Right hindlimb (tissue), 1 donor: Measurements from ENCODE around the gene NAT14.
"Not testable (repeated sequence)": the region's sequence is repeated elsewhere in the genome, so short reads cannot be mapped to it uniquely, and the experiment has no call there.

Source experiments
- DNase-seq: peaks from one replicate; pipeline ENCODE4 v3.0.0-alpha.2; 2018

Gene NAT14

GRCh38 chr19:55487924-55488687 lies 3.1 kb downstream of the NAT14 start, which contains the start of gene SSC5D:
Gene SSC5D, plus strand, starts transcription at chr19:55488436. Its CDS starts 154 bp downstream, at chr19:55488590.
- peak; percentile 87 for DNase-seq

DNA sequence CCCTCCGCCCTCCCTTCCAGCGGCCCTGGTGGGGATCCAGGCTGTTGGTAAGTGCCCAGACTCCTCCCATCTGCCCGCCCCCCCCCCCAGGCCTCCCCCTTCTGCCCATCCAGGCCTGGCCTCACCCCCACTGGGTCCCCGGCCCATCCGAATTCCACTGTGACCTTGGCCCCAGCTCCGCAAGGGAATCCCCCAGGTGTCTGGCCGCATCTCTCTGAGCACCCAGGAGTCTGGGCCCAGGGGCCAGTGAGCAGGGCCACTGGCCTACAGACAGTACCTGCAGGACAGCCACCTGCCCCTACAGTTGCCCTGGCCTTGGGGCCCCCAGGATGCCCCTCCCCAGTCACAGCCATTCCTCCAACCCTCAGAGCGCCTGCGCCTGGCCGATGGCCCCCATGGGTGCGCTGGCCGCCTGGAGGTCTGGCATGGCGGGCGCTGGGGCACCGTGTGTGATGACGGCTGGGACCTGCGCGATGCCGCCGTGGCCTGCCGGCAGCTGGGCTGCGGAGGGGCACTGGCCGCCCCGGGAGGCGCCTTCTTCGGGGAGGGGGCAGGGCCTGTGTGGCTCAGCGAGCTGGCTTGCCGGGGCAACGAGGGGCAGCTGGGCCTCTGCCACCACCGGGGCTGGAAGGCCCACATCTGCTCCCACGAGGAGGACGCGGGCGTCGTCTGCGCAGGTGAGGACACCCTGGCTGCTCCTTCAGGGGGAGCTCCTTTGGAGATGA lies 4.2 kb downstream of the NAT14 start:
- DNase-seq: peak; percentile 83

GRCh38 chr19:55489711-55490477 lies 4.9 kb downstream of the NAT14 start:
- DNase-seq: no peak

GRCh38 chr19:55490478-55491432 lies 5.8 kb downstream of the NAT14 start:
- DNase-seq: no peak

DNA sequence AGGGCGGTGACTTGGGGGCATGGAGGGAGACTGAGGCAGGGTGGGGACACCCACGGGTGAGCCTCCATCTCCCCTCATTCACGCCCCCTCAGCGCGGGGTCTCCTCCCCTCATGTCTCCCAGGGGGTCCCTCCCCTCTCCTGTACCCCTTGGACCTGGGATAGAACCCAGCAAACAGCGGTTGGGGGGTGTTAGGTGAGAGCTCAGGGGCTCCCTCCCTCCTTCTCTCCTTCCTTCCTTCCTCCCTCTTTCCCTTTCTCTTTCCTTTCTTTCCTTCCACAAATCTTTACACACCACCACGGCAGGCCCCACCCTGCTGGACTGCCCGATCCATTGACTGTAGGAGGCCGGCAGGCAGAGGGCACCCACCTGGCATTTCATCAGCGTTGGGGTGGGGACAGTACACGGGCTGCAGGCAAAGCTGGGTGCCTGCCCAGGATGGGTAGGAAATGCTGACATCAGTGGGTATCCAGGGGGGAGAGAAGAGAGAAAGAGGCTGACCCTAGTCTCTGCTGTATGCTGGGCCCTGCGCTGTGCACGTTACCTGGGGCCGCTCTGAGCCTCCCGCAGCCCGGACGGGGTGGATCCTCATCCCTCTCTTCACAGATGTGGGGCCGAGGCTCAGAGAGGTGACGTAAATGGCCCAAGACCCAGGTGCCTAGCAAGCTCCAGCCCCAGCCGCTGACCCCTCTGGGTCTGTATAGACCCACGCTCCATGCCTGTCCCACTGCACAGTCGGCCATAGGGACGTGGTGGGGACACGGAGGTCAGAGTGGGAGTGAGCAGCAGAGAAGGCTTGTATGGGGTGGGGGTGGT lies 6.8 kb downstream of the NAT14 start:
- DNase-seq: no peak

DNA sequence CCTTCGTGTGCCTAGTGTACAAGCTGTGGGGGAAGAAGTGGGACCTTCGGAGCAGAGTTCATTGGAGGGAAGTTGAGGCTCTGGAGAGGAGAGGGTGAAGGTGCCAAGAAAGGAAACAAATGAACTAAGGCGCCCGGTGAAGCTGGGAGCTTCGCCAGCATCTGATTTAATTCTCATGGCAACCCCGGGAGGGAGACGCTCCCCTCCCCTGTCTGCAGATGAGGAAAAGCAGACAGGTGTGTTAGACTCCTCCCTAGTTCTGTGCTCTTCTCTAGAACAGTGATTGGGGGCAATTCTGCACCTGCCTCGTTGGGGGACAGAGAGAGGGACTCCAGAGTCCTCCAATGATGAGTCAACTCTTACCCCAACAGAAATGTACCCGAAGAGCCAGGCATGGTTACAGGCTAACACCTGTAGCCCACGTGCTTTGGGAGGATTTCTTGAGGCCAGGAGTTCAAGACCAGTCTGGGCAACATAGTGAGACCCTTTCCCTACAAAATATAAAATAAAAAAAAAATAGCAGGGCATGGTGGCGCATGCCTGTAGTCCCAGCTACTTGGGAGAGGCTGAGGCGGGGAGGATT lies 7.5 kb downstream of the NAT14 start:
- no peak for DNase-seq

- DNase-seq: peak; percentile 81
Observed at GRCh38 chr19:55493052-55493644, 8.2 kb downstream of the NAT14 start.

GRCh38 chr19:55493645-55494171 lies 8.7 kb downstream of the NAT14 start:
- DNase-seq: no peak

DNA sequence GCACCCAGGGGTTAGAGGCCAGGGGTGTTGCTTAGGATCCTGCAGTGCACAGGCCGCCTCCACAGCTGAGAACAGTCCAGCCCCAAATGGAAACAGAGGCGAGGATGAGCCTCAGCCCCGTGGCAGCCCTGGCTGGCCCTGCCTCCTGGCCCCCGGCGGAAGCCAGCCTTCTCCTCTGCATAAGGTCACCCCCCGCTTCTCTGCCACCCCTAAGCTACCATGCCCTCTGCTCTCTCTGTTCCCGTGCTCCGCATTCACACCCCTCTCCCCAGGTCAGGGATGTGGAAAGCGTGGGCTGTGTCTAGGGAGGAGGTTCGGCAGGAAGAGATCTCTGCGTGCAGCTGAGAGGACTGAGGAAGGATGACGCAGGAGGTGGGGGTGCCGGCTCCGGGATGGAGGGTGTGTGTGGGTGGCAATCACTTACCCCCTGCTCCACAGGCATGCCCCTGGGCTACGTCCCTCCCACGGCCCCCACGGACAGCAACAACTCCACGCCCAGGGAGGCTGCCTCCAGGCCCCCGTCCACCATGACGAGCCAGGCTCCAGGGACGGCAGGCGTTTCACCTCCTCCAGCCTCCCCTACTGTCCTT lies 9.3 kb downstream of the NAT14 start:
- DNase-seq: no peak

DNA sequence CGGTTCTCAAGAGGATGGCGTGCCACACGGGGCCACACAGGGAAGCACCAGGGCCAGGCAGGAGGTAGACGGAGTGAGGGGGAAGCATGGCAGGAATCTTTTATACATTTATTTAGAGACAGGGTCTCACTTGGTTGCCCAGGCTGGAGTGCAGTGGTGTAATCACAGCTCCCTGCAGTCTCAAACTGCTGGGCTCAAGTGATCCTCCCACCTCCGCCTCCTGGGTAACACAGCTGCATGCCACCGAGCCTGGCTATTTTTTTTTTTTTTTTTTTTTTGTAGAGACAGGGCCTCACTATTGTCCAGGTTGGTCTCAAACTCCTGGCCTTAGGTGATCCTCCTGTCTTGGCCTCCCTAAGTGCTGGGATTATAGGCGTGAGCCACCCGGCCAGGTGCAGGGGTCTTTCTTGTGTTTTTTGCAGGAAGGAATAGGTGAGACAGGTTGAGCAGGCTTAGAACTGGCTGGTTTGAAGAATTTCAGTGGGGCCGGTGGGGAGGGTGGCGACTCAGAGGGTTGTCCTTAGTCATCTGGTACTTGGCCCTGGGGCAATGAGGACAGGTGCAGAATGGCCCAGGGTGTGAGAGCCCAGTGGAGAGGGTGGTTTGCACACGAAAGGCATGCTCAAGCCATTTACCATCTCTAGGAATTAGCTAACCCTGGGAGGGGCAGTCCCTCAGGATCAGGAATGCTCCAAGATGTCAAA lies 10.8 kb downstream of the NAT14 start:
- peak; percentile 18 for DNase-seq

GRCh38 chr19:55496820-55497219 lies 11.8 kb downstream of the NAT14 start:
- not testable (repeated sequence) for DNase-seq

- DNase-seq: no peak
Observed at GRCh38 chr19:55497763-55498162, 12.8 kb downstream of the NAT14 start.

DNA sequence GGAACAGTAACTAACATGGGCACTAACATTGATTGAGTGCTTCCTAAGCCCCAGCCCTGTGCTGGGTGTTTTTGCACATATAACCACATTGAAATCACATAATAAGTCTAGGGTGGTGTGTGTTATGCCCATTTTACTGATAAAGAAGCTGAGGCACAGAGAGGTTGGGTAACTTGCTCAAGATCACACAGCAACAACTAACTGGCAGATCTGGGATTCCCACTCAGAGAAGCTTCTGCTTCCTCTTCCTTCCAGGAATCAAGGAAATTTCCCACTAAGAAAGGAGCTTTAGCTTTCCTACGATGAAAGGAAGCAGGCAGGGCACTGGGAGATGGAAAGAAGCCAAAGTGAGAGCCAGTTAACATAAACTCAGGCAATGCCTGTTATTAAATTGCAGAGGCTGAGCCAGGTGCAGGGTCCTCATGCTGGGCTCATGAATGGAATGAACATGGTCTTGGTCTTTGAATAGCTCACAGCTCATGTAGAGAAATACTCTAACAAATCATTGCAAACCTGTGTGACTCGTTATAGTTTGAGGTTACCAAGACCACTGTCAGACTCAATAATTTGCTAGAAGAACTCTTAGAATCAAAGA lies 13.4 kb downstream of the NAT14 start:
- DNase-seq: no peak

DNA sequence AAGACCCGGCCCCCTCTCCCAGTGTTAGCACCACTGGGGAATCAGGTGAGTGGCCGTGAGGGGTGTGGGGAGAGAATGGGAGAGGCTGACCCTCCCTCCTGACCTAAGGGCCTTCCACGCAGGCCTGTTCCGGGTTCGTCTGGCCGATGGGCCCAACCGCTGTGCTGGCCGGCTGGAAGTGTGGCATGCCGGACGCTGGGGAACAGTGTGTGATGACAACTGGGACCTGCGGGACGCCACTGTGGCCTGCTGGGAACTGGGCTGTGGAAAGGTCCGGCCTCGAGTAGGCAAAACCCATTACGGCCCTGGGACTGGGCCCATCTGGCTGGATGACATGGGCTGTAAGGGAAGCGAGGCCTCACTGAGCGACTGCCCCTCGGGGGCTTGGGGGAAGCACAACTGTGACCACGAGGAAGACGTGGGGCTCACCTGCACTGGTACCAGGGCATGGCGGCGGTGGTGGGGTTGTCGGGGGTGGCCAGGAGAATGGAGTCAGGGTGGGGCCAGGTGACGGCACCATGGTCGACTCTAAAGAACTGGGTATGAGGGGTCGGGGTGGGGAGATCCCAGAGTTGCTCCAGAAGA lies 15.5 kb downstream of the NAT14 start:
- DNase-seq: no peak

DNA sequence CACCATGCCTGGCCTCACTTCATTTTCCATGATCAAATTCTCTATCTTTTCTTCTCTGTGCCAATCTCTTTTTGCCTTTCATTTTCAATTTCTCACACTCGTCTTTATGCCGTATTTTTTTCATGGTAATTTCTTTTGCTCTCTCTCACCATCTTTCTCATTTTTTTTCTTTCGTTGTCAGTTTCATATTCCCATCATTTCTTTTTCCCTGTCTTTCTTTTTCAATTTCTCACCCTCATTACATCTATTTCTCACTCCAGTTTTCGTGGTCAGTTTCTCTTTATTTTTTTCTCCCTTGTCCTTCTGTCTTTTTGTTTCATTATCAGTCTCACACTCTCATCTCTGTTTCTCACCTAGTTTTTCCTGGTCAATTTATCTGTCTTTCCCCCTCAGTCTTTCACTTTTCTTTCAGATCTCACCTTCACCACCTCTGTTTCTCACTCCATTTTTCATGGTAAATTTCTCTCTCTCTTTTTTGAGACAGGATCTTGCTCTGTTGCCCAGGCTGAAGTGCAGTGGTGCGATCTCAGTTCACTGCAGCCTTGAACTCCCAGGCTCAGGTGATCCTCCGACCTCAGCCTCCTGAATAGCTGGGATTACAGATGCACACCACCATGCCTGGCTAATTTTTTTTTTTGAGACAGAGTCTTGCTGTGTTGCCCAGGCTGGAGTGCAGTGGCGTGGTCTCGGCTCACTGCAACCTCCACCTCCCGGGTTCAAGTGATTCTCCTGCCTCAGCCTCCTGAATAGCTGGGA lies 17.4 kb downstream of the NAT14 start:
- no peak for DNase-seq

DNA sequence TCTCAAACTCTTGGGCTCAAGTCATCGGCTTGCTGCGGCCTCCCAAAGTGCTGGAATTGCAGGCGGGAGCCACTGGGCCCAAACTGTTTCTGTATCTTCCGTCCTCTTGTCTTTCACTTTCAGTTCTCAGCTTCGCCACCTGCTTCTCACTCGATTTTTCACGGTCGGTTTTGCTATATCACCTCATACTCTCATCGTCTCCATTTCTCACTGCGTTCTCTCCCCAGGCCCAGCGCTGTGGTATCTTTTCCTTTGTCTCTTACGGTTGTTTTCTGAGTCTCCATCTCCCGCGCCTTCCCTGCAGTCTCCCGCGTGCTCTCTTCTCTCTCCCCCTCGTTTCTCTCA lies 18.1 kb downstream of the NAT14 start:
- DNase-seq: no peak

DNA sequence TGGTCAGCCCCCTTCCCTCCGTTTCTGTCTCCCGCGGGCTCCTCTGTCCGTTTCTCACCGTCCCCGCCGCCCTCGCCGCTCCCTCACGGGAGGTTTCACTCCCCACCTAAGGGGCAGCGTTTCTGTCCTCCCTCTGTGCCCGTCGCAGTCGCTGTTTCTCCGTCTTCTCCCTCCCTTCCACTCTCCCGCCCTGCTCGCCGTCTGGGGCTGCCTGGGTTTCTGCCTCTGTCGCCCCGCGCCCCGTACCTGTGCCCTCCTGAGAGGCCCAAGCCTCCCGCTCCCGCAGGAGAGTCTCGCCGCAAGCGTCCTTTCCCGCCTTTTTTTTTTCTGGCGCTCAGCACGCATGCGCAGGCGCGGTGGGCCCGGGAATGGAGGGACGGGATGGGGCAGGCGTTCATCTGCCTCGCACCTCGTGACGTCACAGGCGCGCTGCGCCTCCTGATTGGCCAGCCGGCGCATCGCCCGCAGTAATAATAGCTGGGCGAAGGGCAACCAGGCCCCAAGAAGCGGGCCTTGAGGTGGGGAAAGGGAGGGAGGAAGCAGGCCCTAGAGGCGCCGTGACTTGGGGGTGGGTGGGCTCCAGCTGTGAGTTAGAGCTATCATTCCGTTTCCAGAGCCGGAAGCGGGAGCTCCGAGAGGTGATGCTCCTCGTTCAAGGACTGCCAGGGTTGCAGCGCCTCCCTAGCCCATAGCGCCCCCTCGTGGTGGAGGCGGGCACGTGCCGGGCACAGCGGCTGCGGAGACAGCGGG lies 18.7 kb downstream of the NAT14 start:
- peak; percentile 94 for DNase-seq
